HepG2 (cell line): ENCODE data around the gene ANKRD40CL. TPM values are rescaled to one million over a fixed set of nuclear protein-coding genes. Genes with fewer than 3 reads are reported as not detected.

Experiments
- BCL6 ChIP-seq: IDR thresholded peaks from 2 replicates; pipeline ENCODE4 v1.6.1; 2016; ENCODE audit warnings: missing genetic modification reagents, missing compliant biosample characterization
- CENPBD1 ChIP-seq: sonication (generic); formaldehyde crosslinking; IDR thresholded peaks from 2 replicates; pipeline ENCODE4 v1.8.0; 2022; ENCODE audit warnings: missing genetic modification reagents, low read depth, mild to moderate bottlenecking, borderline replicate concordance
- CREB3 ChIP-seq: sonication (generic); formaldehyde crosslinking; IDR thresholded peaks from 2 replicates; pipeline ENCODE4 v1.5.0; 2020; ENCODE audit warnings: missing genetic modification reagents
- DMAP1 ChIP-seq: IDR thresholded peaks from 2 replicates; pipeline ENCODE4 v1.6.1; 2016
- ELF3 ChIP-seq: IDR thresholded peaks from 2 replicates; pipeline ENCODE4 v1.6.1; 2016; ENCODE audit warnings: missing genetic modification reagents, missing compliant biosample characterization
- ETV6 ChIP-seq: sonication (generic); formaldehyde crosslinking; conservative IDR thresholded peaks from 2 replicates; pipeline ENCODE4 v1.4.0; 2020; ENCODE audit warnings: missing genetic modification reagents
- FOXC1 ChIP-seq: sonication (generic); formaldehyde crosslinking; IDR thresholded peaks from 2 replicates; pipeline ENCODE4 v1.8.0; 2022; ENCODE audit warnings: mild to moderate bottlenecking, missing genetic modification reagents, borderline replicate concordance
- FOXK1 ChIP-seq: sonication (generic); formaldehyde crosslinking; IDR thresholded peaks from 2 replicates; pipeline ENCODE4 v1.4.0; 2020; ENCODE audit warnings: low read depth, missing genetic modification reagents, borderline replicate concordance
- GTF3A ChIP-seq: sonication (generic); formaldehyde crosslinking; conservative IDR thresholded peaks from 2 replicates; pipeline ENCODE4 v1.4.0; 2020; ENCODE audit warnings: mild to moderate bottlenecking, missing genetic modification reagents
- HNRNPLL ChIP-seq: fragments of 200-400 bp; formaldehyde crosslinking; IDR thresholded peaks from 2 replicates; pipeline ENCODE4 v1.6.1; 2017; ENCODE audit warnings: mild to moderate bottlenecking, low read depth, low read length; ENCODE audit not compliant: poor library complexity, severe bottlenecking
- HOXA5 ChIP-seq: sonication (generic); formaldehyde crosslinking; IDR thresholded peaks from 2 replicates; pipeline ENCODE4 v1.4.0; 2020; ENCODE audit warnings: missing genetic modification reagents
- NFATC3 ChIP-seq: sonication (generic); formaldehyde crosslinking; IDR thresholded peaks from 2 replicates; pipeline ENCODE4 v1.5.1; 2020; ENCODE audit warnings: mild to moderate bottlenecking, missing genetic modification reagents
- RBM39 ChIP-seq: fragments of 200-400 bp; formaldehyde crosslinking; IDR thresholded peaks from one replicate; pipeline ENCODE4 v1.6.1; 2018; ENCODE audit warnings: antibody characterized with exemption, mild to moderate bottlenecking, low read depth, low read length; ENCODE audit not compliant: poor library complexity, severe bottlenecking
- RELA ChIP-seq: sonication (generic); formaldehyde crosslinking; IDR thresholded peaks from 2 replicates; pipeline ENCODE4 v1.4.0; 2020; ENCODE audit warnings: missing genetic modification reagents
- TCF7L2 ChIP-seq: IDR thresholded peaks from 2 replicates; pipeline ENCODE4 v1.6.1; 2011; ENCODE audit warnings: mild to moderate bottlenecking, low read depth, low read length, moderate library complexity
- TRIM22 ChIP-seq: fragments of 450-650 bp; IDR thresholded peaks from 2 replicates; pipeline ENCODE4 v1.6.1; 2017
- ZFP36 ChIP-seq: fragments of 150-350 bp; IDR thresholded peaks from 2 replicates; pipeline ENCODE4 v1.6.1; 2018; ENCODE audit warnings: borderline replicate concordance, low read length, low read depth; ENCODE audit not compliant: partially characterized antibody
- ZKSCAN1 ChIP-seq: fragments of 150-350 bp; IDR thresholded peaks from 2 replicates; pipeline ENCODE4 v1.6.1; 2014; ENCODE audit warnings: low read length
- ZMYM2 ChIP-seq: sonication (generic); formaldehyde crosslinking; IDR thresholded peaks from 2 replicates; pipeline ENCODE4 v1.8.0; 2022; ENCODE audit warnings: mild to moderate bottlenecking, missing genetic modification reagents
- ZNF124 ChIP-seq: sonication (generic); formaldehyde crosslinking; IDR thresholded peaks from 2 replicates; pipeline ENCODE4 v1.4.0; 2020; ENCODE audit warnings: missing genetic modification reagents
- ZNF138 ChIP-seq: sonication (generic); formaldehyde crosslinking; IDR thresholded peaks from 2 replicates; pipeline ENCODE4 v1.5.0; 2020; ENCODE audit warnings: mild to moderate bottlenecking, low read depth, missing genetic modification reagents
- ZNF501 ChIP-seq: sonication (generic); formaldehyde crosslinking; IDR thresholded peaks from 2 replicates; pipeline ENCODE4 v1.5.1; 2020; ENCODE audit warnings: mild to moderate bottlenecking, moderate library complexity, missing genetic modification reagents
- ZNF510 ChIP-seq: sonication (generic); formaldehyde crosslinking; IDR thresholded peaks from 2 replicates; pipeline ENCODE4 v1.4.0; 2020; ENCODE audit warnings: low read depth, mild to moderate bottlenecking, missing genetic modification reagents
- ZNF605 ChIP-seq: sonication (generic); formaldehyde crosslinking; IDR thresholded peaks from 2 replicates; pipeline ENCODE4 v1.8.0; 2022; ENCODE audit warnings: mild to moderate bottlenecking, missing genetic modification reagents
- ZNF879 ChIP-seq: sonication (generic); formaldehyde crosslinking; IDR thresholded peaks from 2 replicates; pipeline ENCODE4 v1.8.1; 2023; ENCODE audit warnings: missing genetic modification reagents
- ZSCAN9 ChIP-seq: IDR thresholded peaks from 2 replicates; pipeline ENCODE4 v1.6.1; 2016; ENCODE audit warnings: borderline replicate concordance
- polyA plus RNA-seq, 8 experiments: library from polyadenylated mRNA; depleted of rRNA in 3 of 8; stranded (reverse) in 7 of 8; unstranded in 1 of 8; fragments of >200 nt; fragmentation: Illumina TruSeq in 4 of 8; extraction: Trizol in 4 of 8; gene quantifications; 2 replicates each; pipeline versions ENCODE4 v1.2.1 to v1.2.3, GENCODE V29; 2011 to 2016; ENCODE audit warnings: low read depth in 4 of 8, missing spikeins in 1 of 8, mixed read lengths in 1 of 8; ENCODE audit not compliant: insufficient read depth in 1 of 8
- total RNA-seq, 5 experiments: library from RNA; depleted of rRNA; stranded (reverse); fragments of >200 nt; fragmentation: Illumina TruSeq; extraction: Trizol; gene quantifications; 2 replicates each; pipeline ENCODE4 v1.2.3, GENCODE V29; 2016; ENCODE audit warnings: low read depth in 1 of 5
- TF ChIP-seq, protein P1 (sequence below): IDR thresholded peaks from 2 replicates; pipeline ENCODE4 v1.6.1; 2016; ENCODE audit warnings: mild to moderate bottlenecking, missing biosample characterization, missing genetic modification reagents
- TF ChIP-seq, protein P2 (sequence below): sonication (generic); formaldehyde crosslinking; IDR thresholded peaks from 2 replicates; pipeline ENCODE4 v1.8.0; 2023; ENCODE audit warnings: mild to moderate bottlenecking, missing genetic modification reagents

Gene ANKRD40CL
- total and polyA plus RNA-seq, 2 of the 13 experiments (the other 11 are each of a cell fraction or from before 2014, with no cell fraction given) = 0.03 to 0.11 TPM

DNA sequence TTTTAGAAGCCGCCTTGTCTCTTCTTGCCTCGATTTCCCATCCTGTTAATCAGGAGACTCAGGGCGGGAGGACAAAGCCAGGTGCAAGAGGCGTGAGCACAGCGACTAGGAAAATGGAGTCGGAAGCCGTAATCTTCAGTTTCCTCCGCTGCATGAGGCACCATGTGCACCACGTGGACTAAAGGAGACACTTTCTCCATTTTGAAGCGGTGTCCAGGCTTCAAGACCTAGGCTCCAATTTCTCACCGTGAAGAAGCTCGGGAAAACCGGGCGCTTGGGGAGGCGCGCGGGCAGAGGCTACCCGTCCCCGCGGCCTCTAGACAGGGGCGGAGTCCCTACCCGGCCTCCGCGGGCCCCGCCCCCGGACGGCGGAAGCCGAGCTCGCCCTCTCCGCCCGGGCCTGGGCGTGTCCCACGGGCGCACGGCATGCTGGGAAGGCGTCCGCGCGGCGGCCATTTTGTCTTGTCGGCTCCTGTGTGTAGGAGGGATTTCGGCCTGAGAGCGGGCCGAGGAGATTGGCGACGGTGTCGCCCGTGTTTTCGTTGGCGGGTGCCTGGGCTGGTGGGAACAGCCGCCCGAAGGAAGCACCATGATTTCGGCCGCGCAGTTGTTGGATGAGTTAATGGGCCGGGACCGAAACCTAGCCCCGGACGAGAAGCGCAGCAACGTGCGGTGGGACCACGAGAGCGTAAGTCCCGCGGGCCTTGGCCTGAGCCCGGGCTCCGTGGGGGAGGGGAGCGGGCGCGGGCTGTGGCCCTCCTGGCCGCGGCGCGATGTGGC lies 48.0 kb downstream of the ANKRD40CL start, which contains the start of gene LUC7L3 (continued):
- TF ChIP-seq FOXK1 (CRISPR knock-in tag) = no peak
- TF ChIP-seq RELA = 0 out of 2 replicates have a peak, but pooled peaks have one; percentile 19
- TF ChIP-seq ZNF501 = peak; percentile 99
- TF ChIP-seq, protein P1, sequence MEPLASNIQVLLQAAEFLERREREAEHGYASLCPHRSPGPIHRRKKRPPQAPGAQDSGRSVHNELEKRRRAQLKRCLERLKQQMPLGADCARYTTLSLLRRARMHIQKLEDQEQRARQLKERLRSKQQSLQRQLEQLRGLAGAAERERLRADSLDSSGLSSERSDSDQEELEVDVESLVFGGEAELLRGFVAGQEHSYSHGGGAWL (CRISPR knock-in tag) = peak; percentile 93
- 0 out of 2 replicates have a peak, but pooled peaks have one; percentile 77 for TF ChIP-seq GTF3A (CRISPR knock-in tag)
- TF ChIP-seq ZNF138 (CRISPR knock-in tag) = peak; percentile 86
- TF ChIP-seq ZNF605 (CRISPR knock-in tag) = peak; percentile 78; the same call in 1 of the 2 replicates
- TF ChIP-seq TCF7L2 = no peak
- peak; percentile 86 for TF ChIP-seq ELF3 (CRISPR knock-in tag)
- TF ChIP-seq HNRNPLL = peak; percentile 71
- no peak for TF ChIP-seq ZKSCAN1
- peak; percentile 97 for TF ChIP-seq FOXC1 (CRISPR knock-in tag)
- peak; percentile 99 for TF ChIP-seq DMAP1 (CRISPR knock-in tag)
- no peak for TF ChIP-seq TRIM22
- TF ChIP-seq CENPBD1 (CRISPR knock-in tag) = peak; percentile 62; the same call in 1 of the 2 replicates
- no peak for TF ChIP-seq CREB3 (CRISPR knock-in tag)
- peak; percentile 95 for TF ChIP-seq HOXA5 (CRISPR knock-in tag)
- no peak for TF ChIP-seq ZFP36
- 0 out of 2 replicates have a peak, but pooled peaks have one; percentile 7 for TF ChIP-seq BCL6 (CRISPR knock-in tag)
- TF ChIP-seq, protein P2, sequence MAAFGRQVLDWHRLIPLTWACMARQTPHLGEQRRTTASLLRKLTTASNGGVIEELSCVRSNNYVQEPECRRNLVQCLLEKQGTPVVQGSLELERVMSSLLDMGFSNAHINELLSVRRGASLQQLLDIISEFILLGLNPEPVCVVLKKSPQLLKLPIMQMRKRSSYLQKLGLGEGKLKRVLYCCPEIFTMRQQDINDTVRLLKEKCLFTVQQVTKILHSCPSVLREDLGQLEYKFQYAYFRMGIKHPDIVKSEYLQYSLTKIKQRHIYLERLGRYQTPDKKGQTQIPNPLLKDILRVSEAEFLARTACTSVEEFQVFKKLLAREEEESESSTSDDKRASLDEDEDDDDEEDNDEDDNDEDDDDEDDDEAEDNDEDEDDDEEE (CRISPR knock-in tag) = peak; percentile 96
- TF ChIP-seq ZNF124 = peak; percentile 91
- no peak; the same call in 1 of the 2 replicates for TF ChIP-seq ZNF510 (CRISPR knock-in tag)
- TF ChIP-seq RBM39 = peak; percentile 97
- TF ChIP-seq ZSCAN9 (CRISPR knock-in tag) = peak; percentile 83; the same call in 1 of the 2 replicates
- TF ChIP-seq ZNF879 (CRISPR knock-in tag) = peak; percentile 85; the same call in 1 of the 2 replicates
- peak; percentile 93 for TF ChIP-seq ETV6
- TF ChIP-seq ZMYM2 (CRISPR knock-in tag) = no peak; the same call in 1 of the 2 replicates
- peak; percentile 98 for TF ChIP-seq NFATC3 (CRISPR knock-in tag)
